Neural crest cell (in vitro differentiated cells): ENCODE data around the gene DEPP1. TPM values are rescaled to one million over a fixed set of nuclear protein-coding genes. Genes with fewer than 3 reads are reported as not detected.

Source experiments
- DNase-seq: peaks from one replicate; pipeline ENCODE4 v3.0.0; 2021; ENCODE audit warnings: low read depth, mixed read lengths, low spot score
- H3K27ac Mint-ChIP-seq: one replicate; pipeline ENCODE4 v1.8.0; 2021; ENCODE audit warnings: mild to moderate bottlenecking, mixed read lengths; ENCODE audit not compliant: unreplicated experiment
- H3K27me3 Mint-ChIP-seq: 2 replicates; pipeline ENCODE4 v1.8.0; 2021; ENCODE audit warnings: low read depth, mild to moderate bottlenecking, mixed read lengths
- H3K36me3 Mint-ChIP-seq: 2 replicates; pipeline ENCODE4 v1.8.0; 2021; ENCODE audit warnings: low read depth, mild to moderate bottlenecking, mixed read lengths
- H3K4me1 Mint-ChIP-seq: 2 replicates; pipeline ENCODE4 v1.8.0; 2021; ENCODE audit warnings: mixed read lengths
- H3K4me3 Mint-ChIP-seq: one replicate; pipeline ENCODE4 v1.8.0; 2021; ENCODE audit warnings: mild to moderate bottlenecking, mixed read lengths
- H3K9me3 Mint-ChIP-seq: 2 replicates; pipeline ENCODE4 v1.8.0; 2021; ENCODE audit warnings: mixed read lengths
- total RNA-seq: library from RNA; stranded (reverse); gene quantifications from 2 replicates; pipeline ENCODE4 v1.2.1, GENCODE V29; 2021
- TF ChIP-seq, protein P1 (sequence below): fragments of 200-600 bp; sonication (generic); conservative IDR thresholded peaks from 2 replicates; pipeline ENCODE4 v1.5.0; 2021; ENCODE audit warnings: antibody characterized with exemption, mild to moderate bottlenecking

DEPP1 gene
- total RNA-seq, 1 donor from 2014 or later, result 1.1 TPM

DNA sequence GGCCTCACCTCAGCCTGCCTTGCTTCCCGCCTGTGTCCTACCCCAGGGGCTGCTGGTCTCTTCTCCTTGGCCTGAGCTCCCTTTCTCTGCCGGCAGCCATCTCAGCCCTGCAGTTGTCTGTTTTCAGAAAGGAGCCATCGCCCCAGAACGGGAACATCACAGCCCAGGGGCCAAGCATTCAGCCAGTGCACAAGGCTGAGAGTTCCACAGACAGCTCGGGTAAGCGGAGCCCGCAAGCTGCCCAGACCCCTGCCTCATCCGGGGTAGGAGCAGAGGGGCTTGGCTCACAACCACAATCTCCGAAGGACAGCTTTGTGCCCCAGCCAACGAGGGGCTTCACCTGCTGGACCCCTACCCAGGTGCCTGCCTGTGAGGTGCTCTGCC is 5.3 kb upstream of the DEPP1 start:
- no peak overlapping the region for H3K4me3 Mint-ChIP-seq
- H3K27me3 Mint-ChIP-seq, result no peaks in the 10 kb centered on the region
- H3K4me1 Mint-ChIP-seq, result peaks cover 32% of the 10 kb centered on the region
- H3K36me3 Mint-ChIP-seq, result peaks cover 3% of the 10 kb centered on the region
- no peaks in the 10 kb centered on the region for H3K9me3 Mint-ChIP-seq
- DNase-seq, result no peak
- no peak overlapping the region for H3K27ac Mint-ChIP-seq
- TF ChIP-seq, protein P1, sequence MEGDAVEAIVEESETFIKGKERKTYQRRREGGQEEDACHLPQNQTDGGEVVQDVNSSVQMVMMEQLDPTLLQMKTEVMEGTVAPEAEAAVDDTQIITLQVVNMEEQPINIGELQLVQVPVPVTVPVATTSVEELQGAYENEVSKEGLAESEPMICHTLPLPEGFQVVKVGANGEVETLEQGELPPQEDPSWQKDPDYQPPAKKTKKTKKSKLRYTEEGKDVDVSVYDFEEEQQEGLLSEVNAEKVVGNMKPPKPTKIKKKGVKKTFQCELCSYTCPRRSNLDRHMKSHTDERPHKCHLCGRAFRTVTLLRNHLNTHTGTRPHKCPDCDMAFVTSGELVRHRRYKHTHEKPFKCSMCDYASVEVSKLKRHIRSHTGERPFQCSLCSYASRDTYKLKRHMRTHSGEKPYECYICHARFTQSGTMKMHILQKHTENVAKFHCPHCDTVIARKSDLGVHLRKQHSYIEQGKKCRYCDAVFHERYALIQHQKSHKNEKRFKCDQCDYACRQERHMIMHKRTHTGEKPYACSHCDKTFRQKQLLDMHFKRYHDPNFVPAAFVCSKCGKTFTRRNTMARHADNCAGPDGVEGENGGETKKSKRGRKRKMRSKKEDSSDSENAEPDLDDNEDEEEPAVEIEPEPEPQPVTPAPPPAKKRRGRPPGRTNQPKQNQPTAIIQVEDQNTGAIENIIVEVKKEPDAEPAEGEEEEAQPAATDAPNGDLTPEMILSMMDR, result no peak

DNA sequence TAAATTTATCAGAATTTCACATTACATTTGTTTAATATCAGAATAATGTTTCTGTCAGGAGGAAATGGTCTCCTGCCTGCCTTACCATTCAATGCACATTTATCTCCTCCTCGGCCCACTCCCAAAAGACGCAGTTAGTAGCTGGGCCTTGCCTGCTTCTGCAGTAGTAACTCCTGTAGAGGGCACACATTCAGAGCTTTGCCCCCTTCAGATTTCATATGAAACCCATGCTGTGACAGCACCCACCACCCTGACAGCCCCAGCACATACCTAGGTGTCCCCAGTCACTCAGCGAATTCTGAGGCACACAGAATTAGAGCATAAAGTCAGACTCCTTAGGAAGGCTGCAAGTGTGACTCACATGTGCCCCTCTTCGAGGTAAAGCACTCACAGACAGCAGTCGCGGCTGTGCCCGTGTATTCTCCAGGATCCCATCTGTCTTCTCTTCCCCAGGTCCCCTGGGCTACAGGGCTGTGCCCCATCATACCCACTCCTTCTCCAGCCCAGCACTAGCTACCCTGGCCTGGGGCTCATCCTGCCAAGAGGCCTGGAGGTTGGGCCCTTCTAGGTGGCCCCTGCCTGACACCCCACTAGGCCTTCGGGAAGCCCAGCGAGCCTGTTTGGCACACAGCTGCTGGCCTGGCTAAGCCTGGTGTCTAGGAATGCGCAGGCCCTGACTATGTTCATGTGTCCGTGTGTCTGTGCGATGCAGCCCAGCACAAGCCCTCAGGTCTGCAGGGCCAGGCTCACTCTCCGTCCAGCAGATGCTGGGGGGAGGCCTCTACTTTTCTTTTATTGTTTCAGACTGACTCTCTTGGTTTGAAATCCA is 4.7 kb upstream of the DEPP1 start:
- Mint-ChIP-seq H3K4me1 (peaks cover 38% of the 10 kb centered on the region), H3K27me3 (no peaks in the 10 kb centered on the region), H3K9me3 (no peaks in the 10 kb centered on the region), H3K36me3 (no peaks in the 10 kb centered on the region), H3K27ac (peak overlapping the region; percentile 62), H3K4me3 (no peak overlapping the region)
- TF ChIP-seq, protein P1, result no peak
- no peak for DNase-seq

DNA sequence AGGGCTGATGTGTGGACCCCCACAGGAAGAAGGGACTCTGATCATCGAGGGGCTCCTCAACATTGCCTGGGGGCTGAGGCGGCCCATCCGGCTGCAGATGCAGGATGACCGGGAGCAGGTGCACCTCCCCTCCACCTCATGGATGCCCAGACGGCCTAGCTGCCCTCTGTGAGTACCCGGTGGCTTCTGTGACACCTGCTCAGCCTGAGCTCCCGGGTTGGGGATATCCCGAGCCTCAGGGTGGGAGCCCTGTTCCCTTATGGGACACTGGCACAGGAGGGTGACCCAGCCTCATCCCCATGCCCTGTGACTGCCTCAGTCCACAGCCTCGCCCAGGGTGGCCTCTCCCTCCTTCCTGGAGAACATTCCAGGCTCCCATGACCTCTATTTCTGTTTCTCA is 3.9 kb upstream of the DEPP1 start:
- peaks cover 43% of the 10 kb centered on the region for H3K4me1 Mint-ChIP-seq
- peak overlapping the region; percentile 67 for H3K27ac Mint-ChIP-seq

DNA sequence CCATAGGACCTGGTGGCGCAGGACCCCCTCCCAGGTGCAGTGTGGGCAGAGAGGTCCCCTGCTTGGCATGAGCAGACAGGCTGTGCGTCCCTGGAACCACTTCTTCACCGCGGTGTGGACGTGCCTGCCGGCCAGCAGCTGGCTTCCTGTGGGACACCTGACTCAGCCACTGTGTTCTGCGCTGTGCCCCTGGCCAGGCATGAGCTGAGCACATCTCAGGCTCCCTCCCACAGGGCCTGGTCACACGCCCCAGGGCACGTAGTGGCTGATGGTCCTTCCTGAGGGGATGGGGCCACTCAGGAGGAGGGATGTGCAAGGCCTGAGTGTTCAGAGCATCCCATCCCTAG is 3.5 kb upstream of the DEPP1 start:
- H3K4me1 Mint-ChIP-seq, result peaks cover 44% of the 10 kb centered on the region

More for the DNA sequence above, 3.9 kb upstream of the DEPP1 start:
- no peaks in the 10 kb centered on the region for H3K36me3 Mint-ChIP-seq
- no peaks in the 10 kb centered on the region for H3K9me3 Mint-ChIP-seq
- DNase-seq, result no peak
- TF ChIP-seq, protein P1, result no peak
- H3K4me3 Mint-ChIP-seq, result no peak overlapping the region
- no peaks in the 10 kb centered on the region for H3K27me3 Mint-ChIP-seq

DNA sequence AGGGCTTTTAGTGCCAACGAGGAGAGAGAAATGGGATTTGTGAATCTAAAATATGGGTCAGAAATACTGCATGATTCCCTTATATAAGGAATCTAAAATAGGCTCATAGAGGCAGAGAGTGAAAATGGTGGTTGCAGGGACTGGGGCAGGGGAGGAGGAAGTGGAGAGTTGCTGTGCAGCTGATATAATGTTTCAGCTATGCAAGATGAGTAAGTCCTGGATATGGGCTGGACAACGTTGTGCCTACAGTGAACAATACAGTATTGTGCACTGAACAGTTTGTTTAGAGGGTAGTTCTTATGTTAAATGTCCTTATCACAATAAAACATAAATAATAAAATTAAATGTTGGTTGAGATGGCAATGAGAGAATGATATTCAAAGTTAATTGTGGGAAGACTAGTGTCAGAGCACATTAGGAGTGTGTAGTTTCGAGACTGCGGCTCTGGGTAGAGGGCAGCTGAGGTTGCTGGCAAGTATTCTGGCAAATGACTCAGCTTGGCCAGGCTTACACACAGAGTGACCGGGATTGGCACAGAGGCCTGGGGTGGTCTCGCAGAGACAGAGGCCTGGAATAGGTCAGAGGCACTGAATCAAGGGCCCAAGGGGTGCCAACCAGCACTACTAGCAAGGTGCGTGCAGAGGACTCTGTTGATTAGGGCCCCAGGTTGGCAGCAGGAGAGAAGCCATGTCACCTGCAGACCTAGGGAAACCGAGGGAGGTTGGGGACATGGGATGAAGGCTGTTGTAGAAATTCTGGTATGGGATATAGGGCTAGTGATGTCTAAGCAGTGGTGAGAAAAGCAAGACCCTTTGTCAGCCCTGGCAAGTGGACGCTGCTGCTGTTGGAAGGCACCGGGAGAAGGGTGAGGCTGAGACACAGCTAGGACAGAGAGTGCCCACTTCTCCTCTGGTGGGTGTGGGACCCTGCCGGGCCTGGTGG is 2.8 kb upstream of the DEPP1 start:
- no peaks in the 10 kb centered on the region for H3K27me3 Mint-ChIP-seq
- H3K9me3 Mint-ChIP-seq, result no peaks in the 10 kb centered on the region
- peak overlapping the region; percentile 48 for H3K27ac Mint-ChIP-seq
- no peaks in the 10 kb centered on the region for H3K36me3 Mint-ChIP-seq
- DNase-seq, result no peak
- H3K4me1 Mint-ChIP-seq, result peaks cover 47% of the 10 kb centered on the region
- H3K4me3 Mint-ChIP-seq, result no peak overlapping the region
- TF ChIP-seq, protein P1, result no peak

More for the DNA sequence above, 3.5 kb upstream of the DEPP1 start:
- H3K4me3 Mint-ChIP-seq, result no peak overlapping the region
- H3K36me3 Mint-ChIP-seq, result no peaks in the 10 kb centered on the region
- no peaks in the 10 kb centered on the region for H3K27me3 Mint-ChIP-seq
- TF ChIP-seq, protein P1, result no peak
- H3K9me3 Mint-ChIP-seq, result no peaks in the 10 kb centered on the region
- peak overlapping the region; percentile 48 for H3K27ac Mint-ChIP-seq
- DNase-seq, result no peak
